ENCODE measurements around the gene RPL23. TPM values are rescaled to one million over a fixed set of nuclear protein-coding genes. Genes with fewer than 3 reads are reported as not detected.

The RPL23 gene
- total and polyA plus RNA-seq, 8 donors: 89.8 to 3,359 (median 1,467) TPM

- Histone ChIP-seq H3K27me3 (no peaks in the 10 kb centered on the region), H3K9me3 (no peaks in the 10 kb centered on the region), H3K4me1 (peaks cover 36 to 40% (median 39%) of the 10 kb centered on the region in 4 donors), H3K4me3 (peak overlapping the region; percentile 91 to 100 (median 94)), H3K36me3 (no peaks in the 10 kb centered on the region), H3K27ac (peak overlapping the region; percentile 47 to 98 (median 97))
- intact Hi-C loops (cut with DNase I; ENCODE audit: low total_unique reads): no loop called here
- 14 to 17% (median 16%) methylated on average over 25 of the region's 25 CpGs for WGBS, 5 donors
- TF ChIP-seq POLR2A (IDR thresholded peaks at IDR 0.05) (no peak), POLR2AphosphoS5 (IDR thresholded peaks at IDR 0.05) (peak in 1 of 3 donors; percentile 44)
- peak; percentile 44 to 77 for DNase-seq
Observed at GRCh38 chr17:38867968-38868816, 14.7 kb upstream of the RPL23 start.

- 28 to 44% (median 32%) methylated on average over 30 to 31 of the region's 31 CpGs for WGBS, 5 donors
- DNase-seq: peak; percentile 46 to 80
- peak overlapping the region; percentile 91 to 100 (median 94) for H3K4me3 ChIP-seq
Observed at GRCh38 chr17:38867179-38867967, 13.9 kb upstream of the RPL23 start.

GRCh38 chr17:38864636-38865398 is 11.3 kb upstream of the RPL23 start:
- intact Hi-C loops (cut with DNase I; ENCODE audit: low total_unique reads): no loop called here
- Histone ChIP-seq H3K27me3 (no peaks in the 10 kb centered on the region), H3K9me3 (no peaks in the 10 kb centered on the region), H3K27ac (no peak overlapping the region), H3K36me3 (no peaks in the 10 kb centered on the region), H3K4me1 (peaks cover 13 to 19% (median 17%) of the 10 kb centered on the region in 4 donors), H3K4me3 (no peak overlapping the region)
- DNase-seq: no peak
- TF ChIP-seq POLR2A (IDR thresholded peaks at IDR 0.05) (no peak), CTCF (IDR thresholded peaks at IDR 0.05) (no peak), EP300 (IDR thresholded peaks at IDR 0.05) (no peak), POLR2AphosphoS5 (IDR thresholded peaks at IDR 0.05) (no peak)
- 59 to 69% (median 65%) methylated on average over 11 of the region's 11 CpGs for WGBS, 5 donors

More at GRCh38 chr17:38867179-38867967, 13.9 kb upstream of the RPL23 start:
- Histone ChIP-seq H3K36me3 (no peaks in the 10 kb centered on the region), H3K27me3 (no peaks in the 10 kb centered on the region), H3K27ac (peak overlapping the region; percentile 47 to 98 (median 97)), H3K4me1 (peaks cover 28 to 31% (median 31%) of the 10 kb centered on the region in 4 donors), H3K9me3 (no peaks in the 10 kb centered on the region)
- TF ChIP-seq EP300 (IDR thresholded peaks at IDR 0.05) (no peak), POLR2A (IDR thresholded peaks at IDR 0.05) (no peak), CTCF (IDR thresholded peaks at IDR 0.05) (peak in 3 of 7 experiments; percentile 10 to 19 (median 13)), POLR2AphosphoS5 (IDR thresholded peaks at IDR 0.05) (peak in 1 of 3 donors; percentile 18)
- intact Hi-C loops (cut with DNase I; ENCODE audit: low total_unique reads): no loop called here

- H3K27ac ChIP-seq: no peak overlapping the region
- H3K4me3 ChIP-seq: no peak overlapping the region
- WGBS, 5 donors: 21 to 40% (median 34%) methylated on average over 8 of the region's 8 CpGs
- TF ChIP-seq POLR2AphosphoS5 (IDR thresholded peaks at IDR 0.05) (no peak), POLR2A (IDR thresholded peaks at IDR 0.05) (no peak), CTCF (IDR thresholded peaks at IDR 0.05) (no peak), EP300 (IDR thresholded peaks at IDR 0.05) (no peak)
- H3K9me3 ChIP-seq: no peaks in the 10 kb centered on the region
- H3K27me3 ChIP-seq: no peaks in the 10 kb centered on the region
- DNase-seq: no peak
- H3K4me1 ChIP-seq: no peaks in the 10 kb centered on the region
- H3K36me3 ChIP-seq: no peaks in the 10 kb centered on the region
- intact Hi-C loops (cut with DNase I; ENCODE audit: low total_unique reads): no loop called here
Observed at GRCh38 chr17:38861399-38861843, 7.9 kb upstream of the RPL23 start.
